ENCODE measurements around the gene AFP. TPM values are rescaled to one million over a fixed set of nuclear protein-coding genes. Genes with fewer than 3 reads are reported as not detected.

AFP gene
- total RNA-seq, 1 donor from 2014 or later, result not detected

GRCh38 chr4:73468170-73468569, 32.1 kb downstream of the AFP start:
- H3K9me3 Mint-ChIP-seq (ENCODE audit: unreplicated experiment), result no peaks in the 10 kb centered on the region
- no peak overlapping the region for H3K27ac Mint-ChIP-seq (ENCODE audit: unreplicated experiment)
- no peaks in the 10 kb centered on the region for H3K27me3 Mint-ChIP-seq (ENCODE audit: unreplicated experiment)
- H3K4me3 Mint-ChIP-seq (ENCODE audit: unreplicated experiment), result no peak overlapping the region
- no peak for DNase-seq
- no peak for TF ChIP-seq CTCF (IDR thresholded peaks at IDR 0.05; ENCODE audit: partially characterized antibody, unreplicated experiment)
- no peaks in the 10 kb centered on the region for H3K36me3 Mint-ChIP-seq (ENCODE audit: unreplicated experiment)
- H3K4me1 Mint-ChIP-seq (ENCODE audit: low read depth, unreplicated experiment), result no peaks in the 10 kb centered on the region

- H3K36me3 Mint-ChIP-seq (ENCODE audit: unreplicated experiment), result no peaks in the 10 kb centered on the region
- no peak overlapping the region for H3K4me3 Mint-ChIP-seq (ENCODE audit: unreplicated experiment)
- H3K27ac Mint-ChIP-seq (ENCODE audit: unreplicated experiment), result no peak overlapping the region
- no peaks in the 10 kb centered on the region for H3K9me3 Mint-ChIP-seq (ENCODE audit: unreplicated experiment)
- no peaks in the 10 kb centered on the region for H3K27me3 Mint-ChIP-seq (ENCODE audit: unreplicated experiment)
- no peaks in the 10 kb centered on the region for H3K4me1 Mint-ChIP-seq (ENCODE audit: low read depth, unreplicated experiment)
- DNase-seq, result no peak
- TF ChIP-seq CTCF (IDR thresholded peaks at IDR 0.05; ENCODE audit: partially characterized antibody, unreplicated experiment), result no peak
Observed at GRCh38 chr4:73470728-73471127, 34.7 kb downstream of the AFP start.

- no peaks in the 10 kb centered on the region for H3K4me1 Mint-ChIP-seq (ENCODE audit: low read depth, unreplicated experiment)
- no peak for TF ChIP-seq CTCF (IDR thresholded peaks at IDR 0.05; ENCODE audit: partially characterized antibody, unreplicated experiment)
- DNase-seq, result no peak
- no peak overlapping the region for H3K4me3 Mint-ChIP-seq (ENCODE audit: unreplicated experiment)
- no peaks in the 10 kb centered on the region for H3K9me3 Mint-ChIP-seq (ENCODE audit: unreplicated experiment)
- no peaks in the 10 kb centered on the region for H3K36me3 Mint-ChIP-seq (ENCODE audit: unreplicated experiment)
- no peak overlapping the region for H3K27ac Mint-ChIP-seq (ENCODE audit: unreplicated experiment)
- no peaks in the 10 kb centered on the region for H3K27me3 Mint-ChIP-seq (ENCODE audit: unreplicated experiment)
Observed at GRCh38 chr4:73477176-73477575, 41.2 kb downstream of the AFP start.

GRCh38 chr4:73479323-73479722, 43.3 kb downstream of the AFP start:
- DNase-seq, result no peak
- Mint-ChIP-seq H3K27me3 (ENCODE audit: unreplicated experiment) (no peaks in the 10 kb centered on the region), H3K27ac (ENCODE audit: unreplicated experiment) (no peak overlapping the region), H3K36me3 (ENCODE audit: unreplicated experiment) (no peaks in the 10 kb centered on the region), H3K4me3 (ENCODE audit: unreplicated experiment) (no peak overlapping the region), H3K4me1 (ENCODE audit: low read depth, unreplicated experiment) (no peaks in the 10 kb centered on the region), H3K9me3 (ENCODE audit: unreplicated experiment) (no peaks in the 10 kb centered on the region)
- no peak for TF ChIP-seq CTCF (IDR thresholded peaks at IDR 0.05; ENCODE audit: partially characterized antibody, unreplicated experiment)

- Mint-ChIP-seq H3K27me3 (ENCODE audit: unreplicated experiment) (no peaks in the 10 kb centered on the region), H3K9me3 (ENCODE audit: unreplicated experiment) (no peaks in the 10 kb centered on the region), H3K4me1 (ENCODE audit: low read depth, unreplicated experiment) (no peaks in the 10 kb centered on the region), H3K4me3 (ENCODE audit: unreplicated experiment) (no peak within 1 kb of the TSS), H3K36me3 (ENCODE audit: unreplicated experiment) (no peaks in the 10 kb centered on the region), H3K27ac (ENCODE audit: unreplicated experiment) (no peak within 1 kb of the TSS)
- DNase-seq, result no peak
- no peak for TF ChIP-seq CTCF (IDR thresholded peaks at IDR 0.05; ENCODE audit: partially characterized antibody, unreplicated experiment)
Observed at GRCh38 chr4:73481358-73481757, 45.3 kb downstream of the AFP start, which contains the start of gene AFM. AFM (plus strand) TSS chr4:73481745; CDS start chr4:73481776, 31 bp downstream.
